ENCODE measurements around the gene PASD1.

The PASD1 gene

DNA sequence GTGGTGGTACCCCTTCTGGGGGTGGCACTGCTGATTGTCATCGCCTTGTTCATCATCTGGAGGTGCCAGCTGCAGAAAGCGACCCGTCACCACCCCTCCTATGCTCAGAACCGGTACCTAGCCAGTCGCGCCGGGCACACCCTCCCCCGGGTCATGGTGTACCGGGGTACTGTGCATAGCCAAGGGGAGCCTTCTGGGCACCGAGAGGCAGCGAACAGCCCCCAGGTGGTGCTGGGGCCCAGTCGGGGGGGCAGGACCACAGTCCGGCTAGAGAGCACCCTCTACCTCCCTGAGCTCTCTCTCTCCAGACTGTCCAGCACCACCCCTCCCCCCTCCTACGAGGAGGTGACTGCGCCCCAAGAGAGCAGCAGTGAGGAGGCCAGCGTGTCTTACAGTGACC is 137.1 kb downstream of the PASD1 start:
- no peak for DNase-seq (ENCODE audit: low spot score)
- in situ Hi-C loops (cut with MboI; ENCODE audit: low sequenced_read_pairs, unreplicated experiment) = no loop called here
- TF ChIP-seq, protein P1, sequence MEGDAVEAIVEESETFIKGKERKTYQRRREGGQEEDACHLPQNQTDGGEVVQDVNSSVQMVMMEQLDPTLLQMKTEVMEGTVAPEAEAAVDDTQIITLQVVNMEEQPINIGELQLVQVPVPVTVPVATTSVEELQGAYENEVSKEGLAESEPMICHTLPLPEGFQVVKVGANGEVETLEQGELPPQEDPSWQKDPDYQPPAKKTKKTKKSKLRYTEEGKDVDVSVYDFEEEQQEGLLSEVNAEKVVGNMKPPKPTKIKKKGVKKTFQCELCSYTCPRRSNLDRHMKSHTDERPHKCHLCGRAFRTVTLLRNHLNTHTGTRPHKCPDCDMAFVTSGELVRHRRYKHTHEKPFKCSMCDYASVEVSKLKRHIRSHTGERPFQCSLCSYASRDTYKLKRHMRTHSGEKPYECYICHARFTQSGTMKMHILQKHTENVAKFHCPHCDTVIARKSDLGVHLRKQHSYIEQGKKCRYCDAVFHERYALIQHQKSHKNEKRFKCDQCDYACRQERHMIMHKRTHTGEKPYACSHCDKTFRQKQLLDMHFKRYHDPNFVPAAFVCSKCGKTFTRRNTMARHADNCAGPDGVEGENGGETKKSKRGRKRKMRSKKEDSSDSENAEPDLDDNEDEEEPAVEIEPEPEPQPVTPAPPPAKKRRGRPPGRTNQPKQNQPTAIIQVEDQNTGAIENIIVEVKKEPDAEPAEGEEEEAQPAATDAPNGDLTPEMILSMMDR (IDR thresholded peaks at IDR 0.05; ENCODE audit: borderline replicate concordance, control extremely low read depth, extremely low read depth, insufficient read depth, missing control alignments) = no peak

DNA sequence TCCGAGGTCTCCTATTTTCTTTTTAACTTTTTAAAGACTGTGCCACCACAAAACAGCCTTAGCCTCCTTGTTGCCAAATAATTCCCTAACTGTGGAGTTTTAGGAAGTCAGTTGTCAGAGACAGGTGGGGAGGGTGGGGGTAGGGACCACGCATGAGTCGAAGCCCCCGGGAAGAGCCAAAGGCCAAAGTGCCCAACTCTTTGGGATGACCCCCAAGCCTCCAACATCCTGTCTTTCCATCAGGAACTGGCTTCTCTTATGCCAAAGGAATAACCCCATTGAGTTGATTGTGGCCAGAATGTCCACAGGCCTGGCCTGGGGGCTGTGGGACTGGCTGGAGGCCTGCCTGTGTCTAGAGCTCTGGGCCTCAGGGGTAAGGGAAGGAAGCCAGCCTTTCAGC is 137.6 kb downstream of the PASD1 start:
- TF ChIP-seq, protein P1 (IDR thresholded peaks at IDR 0.05; ENCODE audit: borderline replicate concordance, control extremely low read depth, extremely low read depth, insufficient read depth, missing control alignments) = no peak
- in situ Hi-C loops (cut with MboI; ENCODE audit: low sequenced_read_pairs, unreplicated experiment) = no loop called here
- no peak for DNase-seq (ENCODE audit: low spot score)

- no peak for DNase-seq (ENCODE audit: low spot score)
- TF ChIP-seq, protein P1 (IDR thresholded peaks at IDR 0.05; ENCODE audit: borderline replicate concordance, control extremely low read depth, extremely low read depth, insufficient read depth, missing control alignments) = no peak
- in situ Hi-C loops (cut with MboI; ENCODE audit: low sequenced_read_pairs, unreplicated experiment) = no loop called here
Observed at GRCh38 chrX:151701531-151701930, 138.1 kb downstream of the PASD1 start.

DNA sequence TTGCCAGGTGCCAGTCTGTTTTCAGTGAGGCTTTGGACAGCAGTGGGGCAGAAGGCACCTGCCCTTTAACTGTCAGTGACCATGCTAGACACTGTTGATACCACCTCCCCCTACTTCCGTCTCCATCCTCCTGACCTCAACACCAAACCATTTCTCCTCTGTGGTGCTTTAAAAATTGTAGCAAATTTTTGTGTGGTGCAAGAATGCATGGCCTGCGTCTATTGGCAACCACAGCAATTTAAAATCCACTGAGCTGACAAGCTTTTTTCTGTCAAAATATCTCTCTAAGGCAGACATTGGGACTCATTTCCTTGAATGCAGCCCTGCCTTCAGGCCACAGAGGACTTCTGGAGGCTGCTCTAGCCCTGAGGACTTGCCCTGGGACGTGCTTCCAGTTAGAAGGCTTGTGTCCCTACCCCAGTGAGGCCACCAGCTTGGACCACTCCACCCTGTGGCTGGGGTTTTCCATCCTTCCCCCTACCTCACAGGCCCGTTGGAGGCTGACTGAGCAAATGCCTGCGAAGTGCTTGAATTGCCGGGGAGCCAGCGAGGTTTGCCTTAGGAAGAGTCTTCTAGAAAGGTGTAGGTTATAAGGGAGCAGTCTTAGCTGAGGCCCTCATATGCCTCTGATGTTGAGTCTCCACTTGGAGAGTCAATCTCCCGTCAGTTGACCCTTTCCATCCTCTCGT is 138.7 kb downstream of the PASD1 start:
- DNase-seq (ENCODE audit: low spot score) = no peak
- in situ Hi-C loops (cut with MboI; ENCODE audit: low sequenced_read_pairs, unreplicated experiment) = no loop called here
- TF ChIP-seq, protein P1 (IDR thresholded peaks at IDR 0.05; ENCODE audit: borderline replicate concordance, control extremely low read depth, extremely low read depth, insufficient read depth, missing control alignments) = no peak

GRCh38 chrX:151702741-151703340 is 139.4 kb downstream of the PASD1 start:
- DNase-seq (ENCODE audit: low spot score) = no peak
- in situ Hi-C loops (cut with MboI; ENCODE audit: low sequenced_read_pairs, unreplicated experiment) = no loop called here
- TF ChIP-seq, protein P1 (IDR thresholded peaks at IDR 0.05; ENCODE audit: borderline replicate concordance, control extremely low read depth, extremely low read depth, insufficient read depth, missing control alignments) = no peak

GRCh38 chrX:151703487-151703886 is 140.0 kb downstream of the PASD1 start:
- no peak for DNase-seq (ENCODE audit: low spot score)
- in situ Hi-C loops (cut with MboI; ENCODE audit: low sequenced_read_pairs, unreplicated experiment) = no loop called here
- TF ChIP-seq, protein P1 (IDR thresholded peaks at IDR 0.05; ENCODE audit: borderline replicate concordance, control extremely low read depth, extremely low read depth, insufficient read depth, missing control alignments) = no peak

Data from GM13976 (cell line).